HepG2 (cell line): ENCODE data around the gene FTCD.

Experiments
- BCL3 ChIP-seq: sonication (generic); formaldehyde crosslinking; IDR thresholded peaks from 2 replicates; pipeline ENCODE4 v1.5.1; 2020; ENCODE audit warnings: mild to moderate bottlenecking, missing genetic modification reagents, moderate library complexity
- GTF2F1 ChIP-seq: fragments of 150-350 bp; IDR thresholded peaks from 2 replicates; pipeline ENCODE4 v1.6.1; 2014; ENCODE audit warnings: low read length
- NCOR1 ChIP-seq: fragments of 200-600 bp; sonication (generic); IDR thresholded peaks from 2 replicates; pipeline ENCODE4 v1.7.0; 2017; ENCODE audit warnings: antibody characterized with exemption, low read length, borderline replicate concordance
- ONECUT2 ChIP-seq: sonication (generic); formaldehyde crosslinking; IDR thresholded peaks from 2 replicates; pipeline ENCODE4 v1.4.0; 2020; ENCODE audit warnings: missing genetic modification reagents
- POLR2A ChIP-seq, 2 experiments: IDR thresholded peaks; 2 replicates each; pipeline ENCODE4 v1.6.1; 2011; ENCODE audit warnings: low read depth in 2 of 2, low read length in 2 of 2, mild to moderate bottlenecking in 1 of 2, moderate library complexity in 1 of 2; ENCODE audit not compliant: insufficient read depth in 1 of 2
- RCOR2 ChIP-seq: IDR thresholded peaks from 2 replicates; pipeline ENCODE4 v1.6.1; 2016; ENCODE audit warnings: missing biosample characterization, missing genetic modification reagents
- TAF1 ChIP-seq: sonication (generic); formaldehyde crosslinking; IDR thresholded peaks from 2 replicates; pipeline ENCODE4 v1.4.0; 2020; ENCODE audit warnings: missing genetic modification reagents
- ZNF296 ChIP-seq: sonication (generic); formaldehyde crosslinking; conservative IDR thresholded peaks from 2 replicates; pipeline ENCODE4 v1.5.0; 2020; ENCODE audit warnings: mild to moderate bottlenecking, missing genetic modification reagents

- no peak for TF ChIP-seq TAF1 (CRISPR knock-in tag)
- no peak for TF ChIP-seq POLR2A (IDR thresholded peaks at IDR 0.05; ENCODE audit: insufficient read depth in 1 of 2, low read depth in 2 of 2, low read length in 2 of 2)
- no peak for TF ChIP-seq RCOR2
- TF ChIP-seq ONECUT2 (CRISPR knock-in tag) = no peak
- TF ChIP-seq GTF2F1 = no peak
- no peak for TF ChIP-seq BCL3 (CRISPR knock-in tag)
- no peak for TF ChIP-seq NCOR1
- no peak for TF ChIP-seq ZNF296
Measured at GRCh38 chr21:46114963-46115362, 40.4 kb downstream of the FTCD start.
